GM18498 (cell line): ENCODE results near the gene IGSF3.
"Not testable (repeated sequence)": the region's sequence is repeated elsewhere in the genome, so short reads cannot be mapped to it uniquely, and the experiment has no call there.

ENCODE experiments used
- ATAC-seq: cut with Tn5 transposase; IDR thresholded peaks from one replicate; pipeline ENCODE4 v1.9.1; 2021; ENCODE audit warnings: mild to moderate bottlenecking, moderate library complexity; ENCODE audit not compliant: unreplicated experiment

IGSF3 gene

GRCh38 chr1:116631996-116632925 is 35.3 kb downstream of the IGSF3 start:
- not testable (repeated sequence) for ATAC-seq

- not testable (repeated sequence) for ATAC-seq
These were observed 36.0 kb downstream of the IGSF3 start for GRCh38 chr1:116631554-116631953.

- ATAC-seq: not testable (repeated sequence)
These were observed 37.5 kb downstream of the IGSF3 start for GRCh38 chr1:116630057-116630456.

- ATAC-seq: not testable (repeated sequence)
These were observed 38.1 kb downstream of the IGSF3 start for GRCh38 chr1:116629441-116629840.

- ATAC-seq: no peak
These were observed 39.1 kb downstream of the IGSF3 start for GRCh38 chr1:116628448-116628847.

- not testable (repeated sequence) for ATAC-seq
These were observed 40.2 kb downstream of the IGSF3 start for GRCh38 chr1:116627357-116627756.

GRCh38 chr1:116626915-116627314 is 40.6 kb downstream of the IGSF3 start:
- ATAC-seq: not testable (repeated sequence)

- not testable (repeated sequence) for ATAC-seq
These were observed 42.4 kb downstream of the IGSF3 start for GRCh38 chr1:116625155-116625554.

- no peak for ATAC-seq
These were observed 43.5 kb downstream of the IGSF3 start for GRCh38 chr1:116624040-116624439.

- ATAC-seq: not testable (repeated sequence)
These were observed 45.0 kb downstream of the IGSF3 start for GRCh38 chr1:116622496-116622895.

GRCh38 chr1:116621756-116622155 is 45.8 kb downstream of the IGSF3 start:
- not testable (repeated sequence) for ATAC-seq

GRCh38 chr1:116620392-116620791 is 47.1 kb downstream of the IGSF3 start:
- ATAC-seq: not testable (repeated sequence)

- ATAC-seq: not testable (repeated sequence)
These were observed 48.4 kb downstream of the IGSF3 start for GRCh38 chr1:116619106-116619505.

GRCh38 chr1:116617808-116618207 is 49.7 kb downstream of the IGSF3 start:
- not testable (repeated sequence) for ATAC-seq

- ATAC-seq: not testable (repeated sequence)
These were observed 53.7 kb downstream of the IGSF3 start for GRCh38 chr1:116613825-116614224.

- ATAC-seq: not testable (repeated sequence)
These were observed 57.6 kb downstream of the IGSF3 start for GRCh38 chr1:116609801-116610371.

- not testable (repeated sequence) for ATAC-seq
These were observed 58.7 kb downstream of the IGSF3 start for GRCh38 chr1:116608841-116609240.

- ATAC-seq: not testable (repeated sequence)
These were observed 59.4 kb downstream of the IGSF3 start for GRCh38 chr1:116608151-116608550.

GRCh38 chr1:116607463-116607862 is 60.1 kb downstream of the IGSF3 start:
- not testable (repeated sequence) for ATAC-seq

- ATAC-seq: not testable (repeated sequence)
These were observed 61.5 kb downstream of the IGSF3 start for GRCh38 chr1:116606067-116606466.

GRCh38 chr1:116605315-116605714 is 62.2 kb downstream of the IGSF3 start:
- no peak for ATAC-seq

GRCh38 chr1:116604408-116604807 is 63.1 kb downstream of the IGSF3 start:
- ATAC-seq: not testable (repeated sequence)
